Liver (tissue), 9 donors: ENCODE measurements around the gene ERC2. TPM values are rescaled to one million over a fixed set of nuclear protein-coding genes. Genes with fewer than 3 reads are reported as not detected.
A peak's percentile ranks its signal among the peaks of the same experiment; 100 is the strongest.

Experiments used
- DNase-seq: peaks from one replicate; pipeline ENCODE4 v3.0.0-alpha.2; 2017; ENCODE audit warnings: low spot score
- H3K27ac ChIP-seq, 2 donors: one replicate each; pipeline ENCODE4 v1.7.0; 2013; ENCODE audit warnings: inconsistent platforms in 2 of 2, low read length in 2 of 2, control low read depth in 1 of 2, low read depth in 1 of 2, mild to moderate bottlenecking in 1 of 2
- H3K27me3 ChIP-seq, 4 donors: one replicate each; pipeline versions ENCODE4 v1.6.1 to v1.7.0; 2013; ENCODE audit warnings: low read length in 3 of 4, inconsistent platforms in 1 of 4, mild to moderate bottlenecking in 1 of 4, moderate library complexity in 1 of 4; ENCODE audit not compliant: control insufficient read depth in 4 of 4, insufficient read depth in 4 of 4
- H3K36me3 ChIP-seq, 4 donors: one replicate each; pipeline versions ENCODE4 v1.6.1 to v1.7.0; 2013; ENCODE audit warnings: low read length in 3 of 4, mild to moderate bottlenecking in 3 of 4, low read depth in 1 of 4, moderate library complexity in 1 of 4; ENCODE audit not compliant: control insufficient read depth in 4 of 4, insufficient read depth in 3 of 4
- H3K4me1 ChIP-seq, 4 donors: one replicate each; pipeline versions ENCODE4 v1.6.1 to v1.7.0; 2013; ENCODE audit warnings: low read length in 3 of 4, mild to moderate bottlenecking in 3 of 4, moderate library complexity in 1 of 4; ENCODE audit not compliant: control insufficient read depth in 4 of 4, insufficient read depth in 4 of 4
- H3K4me3 ChIP-seq, 3 donors: one replicate each; pipeline versions ENCODE4 v1.6.1 to v1.7.0; 2013; ENCODE audit warnings: low read length in 3 of 3, control low read depth in 1 of 3, low read depth in 1 of 3, mild to moderate bottlenecking in 1 of 3
- H3K9ac ChIP-seq, 2 donors: one replicate each; pipeline ENCODE4 v1.7.0; 2013; ENCODE audit warnings: low read length in 2 of 2, mild to moderate bottlenecking in 2 of 2, moderate library complexity in 2 of 2, control low read depth in 1 of 2, low read depth in 1 of 2
- H3K9me3 ChIP-seq, 4 donors: one replicate each; pipeline versions ENCODE4 v1.6.1 to v1.7.0; 2013; ENCODE audit warnings: low read length in 3 of 4; ENCODE audit not compliant: control insufficient read depth in 4 of 4
- EGR1 ChIP-seq, 2 donors: IDR thresholded peaks; 2 replicates each; pipeline ENCODE4 v1.6.1; 2016 to 2018; ENCODE audit warnings: antibody characterized with exemption in 2 of 2, low read depth in 2 of 2
- FOXA1 ChIP-seq: IDR thresholded peaks from 2 replicates; pipeline ENCODE4 v1.6.1; 2016; ENCODE audit warnings: antibody characterized with exemption
- FOXA2 ChIP-seq: IDR thresholded peaks from 2 replicates; pipeline ENCODE4 v1.6.1; 2016; ENCODE audit warnings: antibody characterized with exemption
- HNF4A ChIP-seq, 2 donors: conservative IDR thresholded peaks; 2 replicates each; pipeline ENCODE4 v1.6.1; 2016; ENCODE audit warnings: antibody characterized with exemption in 2 of 2, mild to moderate bottlenecking in 2 of 2
- NR2F2 ChIP-seq: IDR thresholded peaks from 2 replicates; pipeline ENCODE4 v1.6.1; 2016; ENCODE audit warnings: antibody characterized with exemption
- RXRA ChIP-seq, 2 donors: IDR thresholded peaks; 2 replicates each; pipeline ENCODE4 v1.6.1; 2017 to 2018; ENCODE audit warnings: antibody characterized with exemption in 2 of 2, mild to moderate bottlenecking in 1 of 2
- SP1 ChIP-seq: IDR thresholded peaks from 2 replicates; pipeline ENCODE4 v1.6.1; 2018; ENCODE audit warnings: antibody characterized with exemption, mild to moderate bottlenecking
- TAF1 ChIP-seq: conservative IDR thresholded peaks from 2 replicates; pipeline ENCODE4 v1.6.1; 2016; ENCODE audit warnings: antibody characterized with exemption, mild to moderate bottlenecking
- YY1 ChIP-seq: IDR thresholded peaks from 2 replicates; pipeline ENCODE4 v1.6.1; 2016; ENCODE audit warnings: antibody characterized with exemption, mild to moderate bottlenecking
- WGBS: extraction: QIAGEN DNeasy Blood & Tissue Kit; methylation state at CpG from one replicate; pipeline ENCODE4 v1.1.7; 2013; 5-methylcytosine and 5-hydroxymethylcytosine counted together
- polyA plus RNA-seq, 2 donors: library from polyadenylated mRNA; stranded (reverse) in 1 of 2; unstranded in 1 of 2; fragments of 200-250 nt in 1 of 2; fragments of >200 nt in 1 of 2; fragmentation: Nextera tagmentation in 1 of 2; extraction: Ambion mirVana in 1 of 2; gene quantifications; one replicate each; pipeline versions ENCODE4 v1.2.1 to v1.2.3, GENCODE V29; 2013 to 2015
- total RNA-seq, 2 donors: library from RNA; depleted of rRNA; stranded (reverse); fragments of >200 nt; gene quantifications; one replicate each; pipeline ENCODE4 v1.2.3, GENCODE V29; 2014
- TF ChIP-seq, protein P1 (sequence below): IDR thresholded peaks from 2 replicates; pipeline ENCODE4 v1.6.1; 2016; ENCODE audit warnings: antibody characterized with exemption
- TF ChIP-seq, protein P2 (sequence below): IDR thresholded peaks from 2 replicates; pipeline ENCODE4 v1.6.1; 2016; ENCODE audit warnings: antibody characterized with exemption
- TF ChIP-seq, protein P3 (sequence below): IDR thresholded peaks from 2 replicates; pipeline ENCODE4 v1.6.1; 2016; ENCODE audit warnings: antibody characterized with exemption
- TF ChIP-seq, protein P4 (sequence below): fragments of 150-350 bp; IDR thresholded peaks from 2 replicates; pipeline ENCODE4 v1.5.1; 2017; ENCODE audit warnings: improper control_type of control experiment, low read depth, low read length; ENCODE audit not compliant: missing input control
- donor health status: healthy.
- donor health status: healthy.
- donor health status: healthy.
- donor health status: healthy.
- donor health status: healthy.

The ERC2 gene
- total and polyA plus RNA-seq, 4 donors, result 0.14 to 0.25 TPM; not detected in 2

DNA sequence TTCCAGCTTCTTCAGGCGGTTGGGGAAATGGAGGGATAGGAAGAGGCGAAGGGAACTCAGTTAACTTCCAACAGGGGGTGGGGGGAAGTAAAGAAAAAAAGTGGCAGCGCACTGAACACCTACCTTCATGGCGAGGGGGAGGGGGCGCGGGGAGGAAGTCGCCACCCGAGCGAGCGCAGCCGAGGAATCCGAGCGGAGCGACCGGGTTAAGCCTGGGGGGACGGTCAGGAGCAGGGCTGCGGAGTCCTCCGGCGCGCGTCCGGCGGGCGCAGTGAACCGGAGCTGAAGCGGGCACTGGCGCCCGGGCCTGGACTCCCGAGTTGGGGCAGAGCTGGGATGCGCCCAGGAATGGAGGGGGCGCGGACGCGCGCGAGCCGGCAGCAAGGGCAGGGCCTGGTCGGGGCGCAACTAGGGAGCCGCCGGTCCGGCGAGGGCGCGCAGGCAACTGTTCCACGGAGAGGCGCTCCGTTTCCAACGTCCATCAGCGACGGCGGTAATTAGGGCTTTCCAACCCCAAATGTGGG lies 981.3 kb downstream of the ERC2 start, which contains the start of gene WNT5A:
Gene WNT5A, minus strand, starts transcription at position 450 of the 524 bp plus-strand sequence. Its CDS starts 321 bp downstream, at position 129.
- peaks cover 4 to 42% (median 22%) of the 10 kb centered on the region in 4 donors for H3K4me1 ChIP-seq
- no peaks in the 10 kb centered on the region for H3K27me3 ChIP-seq
- peak within 1 kb of the TSS; percentile 45 to 74 for H3K9ac ChIP-seq
- whole genome bisulfite sequencing, result 1% methylated on average over 52 of the region's 52 CpGs
- no peak for DNase-seq
- peak within 1 kb of the TSS; percentile 93 to 96 for H3K27ac ChIP-seq
- peak; percentile 1 for TF ChIP-seq YY1
- TF ChIP-seq HNF4A (conservative IDR thresholded peaks at IDR 0.05), result no peak
- peak within 1 kb of the TSS; percentile 77 to 88 (median 79) for H3K4me3 ChIP-seq
- H3K36me3 ChIP-seq, result no peaks in the 10 kb centered on the region
- H3K9me3 ChIP-seq, result no peaks in the 10 kb centered on the region

DNA sequence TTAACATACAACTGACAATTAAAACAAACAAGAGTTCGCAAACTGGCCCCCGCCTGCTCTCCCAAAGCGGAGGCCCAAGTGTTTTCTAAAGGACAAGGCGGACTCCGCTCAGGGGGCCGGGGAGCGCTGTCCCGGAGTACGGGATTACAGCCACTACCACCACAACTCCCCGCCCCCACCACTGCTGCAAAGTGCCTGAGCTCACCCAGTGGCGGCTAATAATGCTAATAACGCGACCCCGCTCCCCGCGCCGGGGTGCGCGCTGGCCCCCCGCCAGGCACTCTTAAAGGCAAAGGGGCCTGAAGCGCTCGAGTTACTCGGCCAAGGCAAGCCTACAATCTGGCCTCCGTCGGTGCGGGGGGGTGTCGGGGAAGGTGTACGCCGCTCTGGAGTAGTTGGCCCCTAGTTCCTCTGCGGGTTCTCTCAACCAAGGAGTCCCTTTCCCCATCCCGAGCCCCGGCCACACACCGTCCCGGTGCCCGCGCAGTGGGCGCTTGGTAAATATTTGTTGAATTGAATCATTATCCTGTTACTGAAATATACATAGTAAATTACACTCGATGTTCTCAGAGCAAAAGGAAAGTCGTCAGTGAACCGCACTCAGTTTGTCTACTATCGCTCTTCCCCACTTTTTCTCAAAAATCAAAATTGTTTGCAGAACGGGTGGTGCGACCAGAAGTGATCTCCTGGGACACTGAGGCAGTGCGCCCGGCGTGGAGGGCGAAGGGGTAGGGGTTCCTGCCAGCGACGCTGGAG lies 982.0 kb downstream of the ERC2 start:
- H3K27ac ChIP-seq, result peak overlapping the region; percentile 93 to 96
- H3K4me1 ChIP-seq, result peaks cover 4 to 42% (median 22%) of the 10 kb centered on the region in 4 donors
- DNase-seq, result peak; percentile 64
- no peaks in the 10 kb centered on the region for H3K36me3 ChIP-seq
- H3K4me3 ChIP-seq, result peak overlapping the region; percentile 77 to 88 (median 79)
- WGBS, result 1% methylated on average over 49 of the region's 49 CpGs
- no peak for TF ChIP-seq SP1
- no peak for TF ChIP-seq NR2F2
- peak; percentile 22 for TF ChIP-seq YY1
- TF ChIP-seq HNF4A (conservative IDR thresholded peaks at IDR 0.05), result peak in 1 of 2 donors; percentile 31
- peak in 1 of 2 donors; percentile 3 for TF ChIP-seq RXRA (IDR thresholded peaks at IDR 0.05)
- TF ChIP-seq, protein P1, sequence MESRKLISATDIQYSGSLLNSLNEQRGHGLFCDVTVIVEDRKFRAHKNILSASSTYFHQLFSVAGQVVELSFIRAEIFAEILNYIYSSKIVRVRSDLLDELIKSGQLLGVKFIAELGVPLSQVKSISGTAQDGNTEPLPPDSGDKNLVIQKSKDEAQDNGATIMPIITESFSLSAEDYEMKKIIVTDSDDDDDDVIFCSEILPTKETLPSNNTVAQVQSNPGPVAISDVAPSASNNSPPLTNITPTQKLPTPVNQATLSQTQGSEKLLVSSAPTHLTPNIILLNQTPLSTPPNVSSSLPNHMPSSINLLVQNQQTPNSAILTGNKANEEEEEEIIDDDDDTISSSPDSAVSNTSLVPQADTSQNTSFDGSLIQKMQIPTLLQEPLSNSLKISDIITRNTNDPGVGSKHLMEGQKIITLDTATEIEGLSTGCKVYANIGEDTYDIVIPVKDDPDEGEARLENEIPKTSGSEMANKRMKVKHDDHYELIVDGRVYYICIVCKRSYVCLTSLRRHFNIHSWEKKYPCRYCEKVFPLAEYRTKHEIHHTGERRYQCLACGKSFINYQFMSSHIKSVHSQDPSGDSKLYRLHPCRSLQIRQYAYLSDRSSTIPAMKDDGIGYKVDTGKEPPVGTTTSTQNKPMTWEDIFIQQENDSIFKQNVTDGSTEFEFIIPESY, result no peak
- no peak for TF ChIP-seq TAF1
- TF ChIP-seq FOXA1, result no peak
- TF ChIP-seq, protein P2, sequence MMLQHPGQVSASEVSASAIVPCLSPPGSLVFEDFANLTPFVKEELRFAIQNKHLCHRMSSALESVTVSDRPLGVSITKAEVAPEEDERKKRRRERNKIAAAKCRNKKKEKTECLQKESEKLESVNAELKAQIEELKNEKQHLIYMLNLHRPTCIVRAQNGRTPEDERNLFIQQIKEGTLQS, result no peak
- TF ChIP-seq, protein P3, sequence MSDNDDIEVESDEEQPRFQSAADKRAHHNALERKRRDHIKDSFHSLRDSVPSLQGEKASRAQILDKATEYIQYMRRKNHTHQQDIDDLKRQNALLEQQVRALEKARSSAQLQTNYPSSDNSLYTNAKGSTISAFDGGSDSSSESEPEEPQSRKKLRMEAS, result peak; percentile 38
- no peak for TF ChIP-seq FOXA2
- no peak for TF ChIP-seq EGR1 (IDR thresholded peaks at IDR 0.05; ENCODE audit: low read depth in 2 of 2)
- TF ChIP-seq, protein P4, sequence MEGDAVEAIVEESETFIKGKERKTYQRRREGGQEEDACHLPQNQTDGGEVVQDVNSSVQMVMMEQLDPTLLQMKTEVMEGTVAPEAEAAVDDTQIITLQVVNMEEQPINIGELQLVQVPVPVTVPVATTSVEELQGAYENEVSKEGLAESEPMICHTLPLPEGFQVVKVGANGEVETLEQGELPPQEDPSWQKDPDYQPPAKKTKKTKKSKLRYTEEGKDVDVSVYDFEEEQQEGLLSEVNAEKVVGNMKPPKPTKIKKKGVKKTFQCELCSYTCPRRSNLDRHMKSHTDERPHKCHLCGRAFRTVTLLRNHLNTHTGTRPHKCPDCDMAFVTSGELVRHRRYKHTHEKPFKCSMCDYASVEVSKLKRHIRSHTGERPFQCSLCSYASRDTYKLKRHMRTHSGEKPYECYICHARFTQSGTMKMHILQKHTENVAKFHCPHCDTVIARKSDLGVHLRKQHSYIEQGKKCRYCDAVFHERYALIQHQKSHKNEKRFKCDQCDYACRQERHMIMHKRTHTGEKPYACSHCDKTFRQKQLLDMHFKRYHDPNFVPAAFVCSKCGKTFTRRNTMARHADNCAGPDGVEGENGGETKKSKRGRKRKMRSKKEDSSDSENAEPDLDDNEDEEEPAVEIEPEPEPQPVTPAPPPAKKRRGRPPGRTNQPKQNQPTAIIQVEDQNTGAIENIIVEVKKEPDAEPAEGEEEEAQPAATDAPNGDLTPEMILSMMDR, result no peak
- H3K9me3 ChIP-seq, result no peaks in the 10 kb centered on the region
- H3K27me3 ChIP-seq, result no peaks in the 10 kb centered on the region
- H3K9ac ChIP-seq, result peak overlapping the region; percentile 36 to 74
